Caco-2 (cell line): Measurements from ENCODE around the gene MRPL40. TPM values are rescaled to one million over a fixed set of nuclear protein-coding genes. Genes with fewer than 3 reads are reported as not detected.

Experiments
- BruUV-seq: library from RNA; stranded (reverse); fragments of 400-500 nt; replicated peaks from 2 replicates; lab custom pipeline; 2021; lab: Mats Ljungman, UMichigan
- CTCF ChIA-PET: fragments of 300-600 bp; sonication (Branson Sonifier 250); formaldehyde crosslinking; loops from one replicate; lab custom pipeline; 2022; ENCODE audit warnings: antibody characterized with exemption; lab: Charles Lee
- POLR2A ChIA-PET: fragments of 300-600 bp; sonication (Branson Sonifier 250); formaldehyde crosslinking; loops from one replicate; lab custom pipeline; 2022; ENCODE audit warnings: antibody characterized with exemption; lab: Charles Lee
- DNase-seq, 2 experiments: peaks; one replicate each; pipeline versions ENCODE4 v3.0.0 to v3.0.0-alpha.2; 2020 to 2022
- H3K27me3 ChIP-seq: replicated peaks from 2 replicates; pipeline ENCODE4 v1.6.0; 2011; ENCODE audit warnings: low read length; ENCODE audit not compliant: control insufficient read depth, insufficient read depth
- H3K36me3 ChIP-seq: 2 replicates; pipeline ENCODE4 v1.5.1; 2011; ENCODE audit warnings: low read length; ENCODE audit not compliant: control insufficient read depth, insufficient read depth
- H3K4me1 ChIP-seq: fragments of 250-450 bp; sonication (Bioruptor Pico); 2 replicates; pipeline ENCODE4 v1.5.1; 2020; ENCODE audit warnings: mild to moderate bottlenecking
- H3K4me3 ChIP-seq: 2 replicates; pipeline ENCODE4 v1.5.1; 2011; ENCODE audit warnings: low read depth, mild to moderate bottlenecking, control low read depth, low read length
- H3K9me3 ChIP-seq: fragments of 250-450 bp; sonication (Bioruptor Pico); 2 replicates; pipeline ENCODE4 v1.5.1; 2020; ENCODE audit warnings: mild to moderate bottlenecking, moderate library complexity
- H3K27ac Mint-ChIP-seq: one replicate; pipeline ENCODE4 v1.8.0; 2022; ENCODE audit warnings: mixed read lengths; ENCODE audit not compliant: unreplicated experiment
- H3K27me3 Mint-ChIP-seq: one replicate; pipeline ENCODE4 v1.8.0; 2022; ENCODE audit warnings: mixed read lengths; ENCODE audit not compliant: insufficient read depth, unreplicated experiment
- H3K36me3 Mint-ChIP-seq: one replicate; pipeline ENCODE4 v1.8.0; 2022; ENCODE audit warnings: mild to moderate bottlenecking, mixed read lengths; ENCODE audit not compliant: insufficient read depth, unreplicated experiment
- H3K4me1 Mint-ChIP-seq: one replicate; pipeline ENCODE4 v1.8.0; 2022; ENCODE audit warnings: low read depth, mixed read lengths; ENCODE audit not compliant: unreplicated experiment
- H3K4me3 Mint-ChIP-seq: one replicate; pipeline ENCODE4 v1.8.0; 2022; ENCODE audit warnings: mild to moderate bottlenecking, moderate library complexity, mixed read lengths; ENCODE audit not compliant: unreplicated experiment
- H3K9me3 Mint-ChIP-seq: one replicate; pipeline ENCODE4 v1.8.0; 2022; ENCODE audit warnings: mixed read lengths; ENCODE audit not compliant: unreplicated experiment
- CTCF ChIP-seq, 2 experiments: fragments of 200-600 bp in 1 of 2; IDR thresholded peaks; 1 replicate in 1 of 2; 2 replicates in 1 of 2; pipeline versions ENCODE4 v1.5.1 to v1.8.0; 2011 to 2022; ENCODE audit warnings: antibody characterized with exemption in 1 of 2, control low read depth in 1 of 2, inconsistent platforms in 1 of 2, low read depth in 1 of 2, low read length in 1 of 2, mild to moderate bottlenecking in 1 of 2, moderate library complexity in 1 of 2; ENCODE audit not compliant: insufficient read depth in 1 of 2, severe bottlenecking in 1 of 2, unreplicated experiment in 1 of 2
- intact Hi-C: fragments of 100-400 bp; cut with micrococcal nuclease; formaldehyde crosslinking; loops from one replicate; pipeline ENCODE4 v1.10.0; 2022; ENCODE audit not compliant: unreplicated experiment
- total RNA-seq: library from RNA; stranded (reverse); gene quantifications from 2 replicates; pipeline ENCODE4 v1.2.3, GENCODE V29; 2022

MRPL40 gene
- total RNA-seq, 1 experiment from 2014 or later = 42.7 TPM

DNA sequence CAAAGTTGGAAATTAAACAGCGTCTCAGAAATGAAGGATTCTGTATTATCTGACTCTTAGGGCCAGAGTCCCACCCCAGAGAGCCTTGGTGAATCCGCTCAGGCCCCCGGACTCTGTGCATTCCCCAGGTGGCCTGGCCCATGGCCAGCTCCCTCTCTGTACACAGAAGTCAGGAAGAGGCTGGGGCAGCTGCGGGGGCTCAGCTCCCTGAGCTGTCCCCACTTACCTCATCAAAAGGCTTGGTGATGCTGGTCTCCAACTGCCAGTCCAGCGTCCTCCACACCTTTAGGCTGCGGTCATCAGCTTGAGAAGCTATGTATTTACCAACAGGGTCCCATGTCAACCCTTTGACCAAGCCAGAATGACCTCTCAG is 35.8 kb upstream of the MRPL40 start:
- Mint-ChIP-seq H3K27ac (no peak overlapping the region), H3K4me1 (no peaks in the 10 kb centered on the region), H3K27me3 (no peaks in the 10 kb centered on the region), H3K9me3 (no peaks in the 10 kb centered on the region), H3K4me3 (no peak overlapping the region), H3K36me3 (peaks cover 79% of the 10 kb centered on the region)
- intact Hi-C loops = no loop called here
- no peaks in the 10 kb centered on the region for H3K27me3 ChIP-seq
- ChIA-PET CTCF (no interaction called here), POLR2A (no interaction called here)
- H3K4me3 ChIP-seq = no peak overlapping the region
- H3K9me3 ChIP-seq = no peaks in the 10 kb centered on the region
- H3K4me1 ChIP-seq = no peaks in the 10 kb centered on the region
- no peak for DNase-seq
- BruUV-seq = no TSS peak
- no peak for TF ChIP-seq CTCF (IDR thresholded peaks at IDR 0.05; ENCODE audit: insufficient read depth in 1 of 2, low read depth in 1 of 2, low read length in 1 of 2, severe bottlenecking in 1 of 2, unreplicated experiment in 1 of 2)
- H3K36me3 ChIP-seq = peaks cover 2% of the 10 kb centered on the region

- Histone ChIP-seq H3K36me3 (peaks cover 2% of the 10 kb centered on the region), H3K27me3 (no peaks in the 10 kb centered on the region), H3K4me3 (no peak overlapping the region), H3K9me3 (no peaks in the 10 kb centered on the region), H3K4me1 (no peaks in the 10 kb centered on the region)
- Mint-ChIP-seq H3K4me3 (no peak overlapping the region), H3K27me3 (no peaks in the 10 kb centered on the region), H3K36me3 (peaks cover 79% of the 10 kb centered on the region), H3K9me3 (no peaks in the 10 kb centered on the region), H3K4me1 (no peaks in the 10 kb centered on the region), H3K27ac (no peak overlapping the region)
- DNase-seq = no peak
- BruUV-seq = no TSS peak
- CTCF ChIA-PET = no interaction called here
- no peak for TF ChIP-seq CTCF (IDR thresholded peaks at IDR 0.05; ENCODE audit: insufficient read depth in 1 of 2, low read depth in 1 of 2, low read length in 1 of 2, severe bottlenecking in 1 of 2, unreplicated experiment in 1 of 2)
- intact Hi-C loops = no loop called here
- POLR2A ChIA-PET = no interaction called here
These were observed 35.2 kb upstream of the MRPL40 start for GRCh38 chr22:19396934-19397733.

GRCh38 chr22:19397734-19398104 is 34.6 kb upstream of the MRPL40 start:
- no TSS peak for BruUV-seq
- intact Hi-C loops = no loop called here
- Histone ChIP-seq H3K4me3 (no peak overlapping the region), H3K9me3 (no peaks in the 10 kb centered on the region), H3K36me3 (no peaks in the 10 kb centered on the region; the same call in none of the 2 replicates), H3K27me3 (no peaks in the 10 kb centered on the region), H3K4me1 (no peaks in the 10 kb centered on the region)
- CTCF ChIA-PET = no interaction called here
- Mint-ChIP-seq H3K27ac (no peak overlapping the region), H3K9me3 (no peaks in the 10 kb centered on the region), H3K4me1 (no peaks in the 10 kb centered on the region), H3K27me3 (no peaks in the 10 kb centered on the region), H3K4me3 (no peak overlapping the region), H3K36me3 (peaks cover 76% of the 10 kb centered on the region)
- no peak for DNase-seq
- no peak for TF ChIP-seq CTCF (IDR thresholded peaks at IDR 0.05; ENCODE audit: insufficient read depth in 1 of 2, low read depth in 1 of 2, low read length in 1 of 2, severe bottlenecking in 1 of 2, unreplicated experiment in 1 of 2)
- POLR2A ChIA-PET = no interaction called here
